Right lobe of liver (tissue), 6 donors: ENCODE data around the gene HYAL3. TPM values are rescaled to one million over a fixed set of nuclear protein-coding genes. Genes with fewer than 3 reads are reported as not detected.

Source experiments
- ATAC-seq, 4 donors: fragments of 200-7000 bp; cut with Tn5 transposase; one replicate each; pipeline ENCODE4 v1.9.1; 2020; ENCODE audit warnings: mild to moderate bottlenecking in 4 of 4, moderate library complexity in 4 of 4
- DNase-seq, 3 donors: peaks; one replicate each; pipeline ENCODE4 v3.0.0-alpha.2; 2020
- H3K27ac ChIP-seq, 3 donors: fragments of 200-600 bp; one replicate each; pipeline ENCODE4 v1.8.0; 2022
- H3K27me3 ChIP-seq, 2 donors: fragments of 200-600 bp; one replicate each; pipeline ENCODE4 v1.8.0; 2022
- H3K36me3 ChIP-seq, 4 donors: fragments of 200-600 bp; sonication (generic) in 1 of 4; one replicate each; pipeline versions ENCODE4 v1.5.1 to v1.8.0; 2017 to 2022; ENCODE audit warnings: control low read depth in 1 of 4
- H3K4me1 ChIP-seq, 4 donors: fragments of 200-600 bp; sonication (generic) in 1 of 4; one replicate each; pipeline versions ENCODE4 v1.5.1 to v1.8.0; 2017 to 2022; ENCODE audit warnings: control low read depth in 1 of 4
- H3K4me3 ChIP-seq, 3 donors: fragments of 200-600 bp; one replicate each; pipeline ENCODE4 v1.8.0; 2022
- H3K9me3 ChIP-seq, 4 donors: fragments of 200-600 bp; sonication (generic) in 1 of 4; one replicate each; pipeline versions ENCODE4 v1.5.1 to v1.8.0; 2017 to 2022; ENCODE audit warnings: control low read depth in 1 of 4
- POLR2A ChIP-seq: fragments of 450-650 bp; IDR thresholded peaks from one replicate; pipeline ENCODE4 v1.6.1; 2017; ENCODE audit warnings: antibody characterized with exemption, mild to moderate bottlenecking
- WGBS: methylation state at CpG from one replicate; pipeline ENCODE4 v1.1.6; 2018; ENCODE audit warnings: low coverage, low lambda C conversion rate; ENCODE audit not compliant: insufficient coverage; ENCODE audit errors: missing lambda C conversion rate; 5-methylcytosine and 5-hydroxymethylcytosine counted together
- intact Hi-C, 2 donors: fragments of 100-400 bp; cut with DNase I; formaldehyde crosslinking; loops; one replicate each; pipeline versions ENCODE4 v1.11.2 to v1.14.1; 2022
- total RNA-seq, 6 experiments: library from RNA; depleted of rRNA in 2 of 6; stranded (reverse); fragments of >200 nt in 2 of 6; fragmentation: NEBNext Ultra II Directional in 3 of 6; extraction: Animal tissue kit (Norgen Biotek cat#: 25700) in 3 of 6; gene quantifications; one replicate each; pipeline versions ENCODE4 v1.1.0 to v1.2.4, GENCODE V29; 2016 to 2023
- TF ChIP-seq, protein P1 (sequence below), 4 donors: fragments of 200-600 bp in 3 of 4; fragments of 450-650 bp in 1 of 4; IDR thresholded peaks; one replicate each; pipeline versions ENCODE4 v1.5.1 to v1.8.0; 2016 to 2022; ENCODE audit warnings: antibody characterized with exemption in 4 of 4, mild to moderate bottlenecking in 2 of 4
- donor health status: DM: no; HTN: yes; CAD: no.
- donor health status: DM: no; HTN: no; CAD: no.
- donor health status: DM: no; HTN: no; CAD: no.
- donor health status: DM: no; HTN: yes; CAD: no.
- donor health status: DM: no; HTN: yes; CAD: no.

Gene HYAL3
- total RNA-seq, 6 experiments from 2014 or later, result 1.8 to 7.5 (median 3.1) TPM

- H3K27ac ChIP-seq, result no peak overlapping the region
- peaks cover 0 to 21% (median 6%) of the 10 kb centered on the region in 4 donors for H3K4me1 ChIP-seq
- DNase-seq (no peak), ATAC-seq (no peak)
- H3K4me3 ChIP-seq, result no peak overlapping the region
- H3K27me3 ChIP-seq, result no peaks in the 10 kb centered on the region
- intact Hi-C loops, result no loop called here
- no peak for TF ChIP-seq POLR2A
- no peaks in the 10 kb centered on the region for H3K9me3 ChIP-seq
- 84% methylated on average over 8 of the region's 22 CpGs for WGBS
- peaks cover 0 to 5% (median 2%) of the 10 kb centered on the region in 4 donors for H3K36me3 ChIP-seq
These were observed 4.5 kb downstream of the HYAL3 start for GRCh38 chr3:50294492-50295403.

- WGBS, result no CpG with 5 or more reads among the region's 4 CpGs
These were observed 5.1 kb downstream of the HYAL3 start for GRCh38 chr3:50294089-50294488.

GRCh38 chr3:50293079-50293801 is 6.0 kb downstream of the HYAL3 start:
- peak overlapping the region in 2 of 3 donors; percentile 90 to 94 for H3K27ac ChIP-seq
- ATAC-seq, result no peak
- TF ChIP-seq, protein P1, sequence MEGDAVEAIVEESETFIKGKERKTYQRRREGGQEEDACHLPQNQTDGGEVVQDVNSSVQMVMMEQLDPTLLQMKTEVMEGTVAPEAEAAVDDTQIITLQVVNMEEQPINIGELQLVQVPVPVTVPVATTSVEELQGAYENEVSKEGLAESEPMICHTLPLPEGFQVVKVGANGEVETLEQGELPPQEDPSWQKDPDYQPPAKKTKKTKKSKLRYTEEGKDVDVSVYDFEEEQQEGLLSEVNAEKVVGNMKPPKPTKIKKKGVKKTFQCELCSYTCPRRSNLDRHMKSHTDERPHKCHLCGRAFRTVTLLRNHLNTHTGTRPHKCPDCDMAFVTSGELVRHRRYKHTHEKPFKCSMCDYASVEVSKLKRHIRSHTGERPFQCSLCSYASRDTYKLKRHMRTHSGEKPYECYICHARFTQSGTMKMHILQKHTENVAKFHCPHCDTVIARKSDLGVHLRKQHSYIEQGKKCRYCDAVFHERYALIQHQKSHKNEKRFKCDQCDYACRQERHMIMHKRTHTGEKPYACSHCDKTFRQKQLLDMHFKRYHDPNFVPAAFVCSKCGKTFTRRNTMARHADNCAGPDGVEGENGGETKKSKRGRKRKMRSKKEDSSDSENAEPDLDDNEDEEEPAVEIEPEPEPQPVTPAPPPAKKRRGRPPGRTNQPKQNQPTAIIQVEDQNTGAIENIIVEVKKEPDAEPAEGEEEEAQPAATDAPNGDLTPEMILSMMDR (IDR thresholded peaks at IDR 0.05), result no peak
- no peak for TF ChIP-seq POLR2A

More at GRCh38 chr3:50294089-50294488, 5.1 kb downstream of the HYAL3 start:
- Histone ChIP-seq H3K4me3 (no peak overlapping the region), H3K4me1 (peaks cover 0 to 20% (median 5%) of the 10 kb centered on the region in 4 donors), H3K27me3 (no peaks in the 10 kb centered on the region), H3K36me3 (peaks cover 0 to 12% (median 4%) of the 10 kb centered on the region in 4 donors), H3K9me3 (no peaks in the 10 kb centered on the region), H3K27ac (no peak overlapping the region)
- ATAC-seq (no peak), DNase-seq (no peak)
- intact Hi-C loops, result no loop called here
- no peak for TF ChIP-seq POLR2A
- TF ChIP-seq, protein P1 (IDR thresholded peaks at IDR 0.05), result no peak

GRCh38 chr3:50292159-50293078 is 6.8 kb downstream of the HYAL3 start, which contains the start of gene IFRD2:
Gene IFRD2, minus strand, starts transcription at chr3:50292429. Its CDS starts 155 bp downstream, at chr3:50292274.
- ATAC-seq, result peak; percentile 85 to 92 (median 92)
- Histone ChIP-seq H3K36me3 (peaks cover 0 to 28% (median 11%) of the 10 kb centered on the region in 4 donors), H3K27ac (peak within 1 kb of the TSS; percentile 69 to 94 (median 90)), H3K27me3 (no peaks in the 10 kb centered on the region), H3K4me1 (peaks cover 0 to 13% (median 4%) of the 10 kb centered on the region in 4 donors), H3K9me3 (no peaks in the 10 kb centered on the region), H3K4me3 (peak within 1 kb of the TSS; percentile 63 to 91 (median 91))
- TF ChIP-seq, protein P1 (IDR thresholded peaks at IDR 0.05), result no peak
- TF ChIP-seq POLR2A, result peak; percentile 72
- WGBS, result under 1% methylated on average over 21 of the region's 67 CpGs
- peak; percentile 98 to 99 (median 99) for DNase-seq
- intact Hi-C loops, result no loop called here

More at GRCh38 chr3:50293079-50293801, 6.0 kb downstream of the HYAL3 start:
- WGBS, result 42% methylated on average over 2 of the region's 12 CpGs
- Histone ChIP-seq H3K9me3 (no peaks in the 10 kb centered on the region), H3K4me3 (peak overlapping the region in 2 of 3 donors; percentile 91), H3K27me3 (no peaks in the 10 kb centered on the region), H3K4me1 (peaks cover 0 to 13% (median 4%) of the 10 kb centered on the region in 4 donors), H3K36me3 (peaks cover 0 to 20% (median 8%) of the 10 kb centered on the region in 4 donors)
- intact Hi-C loops, result no loop called here
- DNase-seq, result no peak
